Stimulated activated naive CD8-positive, alpha-beta T cell treated with anti-CD3 and anti-CD28 coated beads, Interleukin-15, Interleukin-2, amounts not matched to agents 100 U/mL and 50 U/mL, for 24 hours (primary cell): ENCODE results near the gene OR2AJ1.

Experiments used
- ATAC-seq: fragments of 150-1000 bp; cut with Tn5 transposase; one replicate; pipeline ENCODE4 v1.10.0; 2021
- DNase-seq: peaks from one replicate; pipeline ENCODE4 v3.0.0; 2021

OR2AJ1 gene

GRCh38 chr1:247924868-247925267 lies at the start of gene OR2AJ1:
TSS of gene OR2AJ1 (plus strand) at chr1:247924889. CDS start at chr1:247933769, 8,880 bp downstream.
- ATAC-seq = no peak

GRCh38 chr1:247883346-247883745 lies 41.3 kb upstream of the OR2AJ1 start:
- DNase-seq (no peak), ATAC-seq (no peak)

More at GRCh38 chr1:247924868-247925267, at the start of gene OR2AJ1:
- DNase-seq = no peak

GRCh38 chr1:247884797-247885413 lies 39.8 kb upstream of the OR2AJ1 start:
- ATAC-seq (no peak), DNase-seq (no peak)

GRCh38 chr1:247895163-247895637 lies 29.5 kb upstream of the OR2AJ1 start, which contains the start of gene OR2W3:
TSS of gene OR2W3 (plus strand) at chr1:247895587. CDS start at chr1:247895587, 0 bp downstream.
- no peak for ATAC-seq
- DNase-seq = no peak

- DNase-seq = no peak
- no peak for ATAC-seq
These were observed 28.7 kb upstream of the OR2AJ1 start for GRCh38 chr1:247895976-247896375.

- ATAC-seq (no peak), DNase-seq (no peak)
These were observed 20.6 kb upstream of the OR2AJ1 start for GRCh38 chr1:247904122-247904521.

- no peak for ATAC-seq
- no peak for DNase-seq
These were observed 19.5 kb upstream of the OR2AJ1 start for GRCh38 chr1:247905181-247905580.

- DNase-seq = no peak
- no peak for ATAC-seq
These were observed 18.7 kb upstream of the OR2AJ1 start for GRCh38 chr1:247905910-247906503.

- DNase-seq (peak; percentile 17), ATAC-seq (peak; percentile 86)
These were observed 18.1 kb upstream of the OR2AJ1 start for GRCh38 chr1:247906504-247907047.

- no peak for ATAC-seq
These were observed 15.9 kb upstream of the OR2AJ1 start for GRCh38 chr1:247908766-247909165.

GRCh38 chr1:247913786-247914185 lies 10.9 kb upstream of the OR2AJ1 start:
- DNase-seq (no peak), ATAC-seq (no peak)

More at GRCh38 chr1:247908766-247909165, 15.9 kb upstream of the OR2AJ1 start:
- no peak for DNase-seq

GRCh38 chr1:247914941-247915662 lies 9.6 kb upstream of the OR2AJ1 start:
- no peak for DNase-seq
- ATAC-seq = no peak

GRCh38 chr1:247919952-247920351 lies 4.7 kb upstream of the OR2AJ1 start, which contains the start of gene OR2T8:
TSS of gene OR2T8 (plus strand) at chr1:247920252. CDS start at chr1:247921018, 766 bp downstream.
- no peak for ATAC-seq
- no peak for DNase-seq

GRCh38 chr1:247923941-247924340 lies 748 bp upstream of the OR2AJ1 start:
- no peak for ATAC-seq

GRCh38 chr1:247933989-247934388 lies 9.3 kb downstream of the OR2AJ1 start:
- no peak for DNase-seq
- no peak for ATAC-seq

More at GRCh38 chr1:247923941-247924340, 748 bp upstream of the OR2AJ1 start:
- DNase-seq = no peak

- ATAC-seq (no peak), DNase-seq (no peak)
These were observed 11.1 kb downstream of the OR2AJ1 start for GRCh38 chr1:247935781-247936180.

GRCh38 chr1:247936415-247936814 lies 11.7 kb downstream of the OR2AJ1 start:
- DNase-seq = no peak
- ATAC-seq = no peak

GRCh38 chr1:247936965-247937734 lies 12.5 kb downstream of the OR2AJ1 start:
- peak; percentile 97 for ATAC-seq
- DNase-seq = peak; percentile 72

GRCh38 chr1:247942624-247943023 lies 17.9 kb downstream of the OR2AJ1 start:
- DNase-seq (no peak), ATAC-seq (no peak)

- ATAC-seq (no peak), DNase-seq (no peak)
These were observed 23.9 kb downstream of the OR2AJ1 start, which contains the start of gene OR2L8 for GRCh38 chr1:247948558-247948957. TSS of gene OR2L8 (plus strand) at chr1:247948858. CDS start at chr1:247948858, 0 bp downstream.

- DNase-seq (no peak), ATAC-seq (no peak)
These were observed 28.7 kb downstream of the OR2AJ1 start for GRCh38 chr1:247953408-247953807.

- DNase-seq (no peak), ATAC-seq (no peak)
These were observed 37.1 kb downstream of the OR2AJ1 start for GRCh38 chr1:247961791-247962190.
